Activated T-helper 2 cell treated with anti-CD3 and anti-CD28 coated beads, Interferon-gamma antibody, Interleukin-2, Interleukin-4, amounts not matched to agents 10 μg/mL and 5 μg/mL and 100 μg/mL, durations not matched to agents 14 hours and 24 hours and 36 hours (primary cell): ENCODE measurements around the gene ATP8B3. TPM values are rescaled to one million over a fixed set of nuclear protein-coding genes. Genes with fewer than 3 reads are reported as not detected.

Experiments used
- DNase-seq: peaks from one replicate; pipeline ENCODE4 v3.0.0; 2021; ENCODE audit warnings: low spot score
- H3K27ac Mint-ChIP-seq: one replicate; pipeline ENCODE4 v1.8.0; 2021; ENCODE audit warnings: mixed read lengths
- H3K27me3 Mint-ChIP-seq: one replicate; pipeline ENCODE4 v1.8.0; 2021; ENCODE audit warnings: low read depth, mixed read lengths
- H3K36me3 Mint-ChIP-seq: one replicate; pipeline ENCODE4 v1.8.0; 2021; ENCODE audit warnings: low read depth, mixed read lengths
- H3K4me1 Mint-ChIP-seq: one replicate; pipeline ENCODE4 v1.8.0; 2021; ENCODE audit warnings: low read depth, mixed read lengths
- H3K4me3 Mint-ChIP-seq: one replicate; pipeline ENCODE4 v1.8.0; 2021; ENCODE audit warnings: low read depth, mild to moderate bottlenecking, moderate library complexity, mixed read lengths
- H3K9me3 Mint-ChIP-seq: one replicate; pipeline ENCODE4 v1.8.0; 2021; ENCODE audit warnings: mixed read lengths
- intact Hi-C: fragments of 100-400 bp; cut with micrococcal nuclease; formaldehyde crosslinking; loops from one replicate; pipeline ENCODE4 v1.15.1; 2023
- total RNA-seq: library from RNA; stranded (reverse); gene quantifications from 2 replicates; pipeline ENCODE4 v1.2.3, GENCODE V29; 2022

Gene ATP8B3
- total RNA-seq, 1 donor from 2014 or later: 11.3 TPM

GRCh38 chr19:1786668-1787067, 25.4 kb downstream of the ATP8B3 start:
- Mint-ChIP-seq H3K4me3 (no peak overlapping the region), H3K9me3 (peaks cover 4% of the 10 kb centered on the region), H3K4me1 (no peaks in the 10 kb centered on the region), H3K36me3 (no peaks in the 10 kb centered on the region), H3K27ac (no peak overlapping the region), H3K27me3 (peaks cover 11% of the 10 kb centered on the region)
- DNase-seq: no peak
- intact Hi-C loops: no loop called here

- H3K27ac Mint-ChIP-seq: no peak overlapping the region
- peaks cover 7% of the 10 kb centered on the region for H3K27me3 Mint-ChIP-seq
Measured at GRCh38 chr19:1785310-1785709, 26.8 kb downstream of the ATP8B3 start.

GRCh38 chr19:1783874-1784273, 28.2 kb downstream of the ATP8B3 start:
- intact Hi-C loops: no loop called here
- no peak overlapping the region for H3K27ac Mint-ChIP-seq
- peaks cover 15% of the 10 kb centered on the region for H3K27me3 Mint-ChIP-seq
- H3K4me3 Mint-ChIP-seq: no peak overlapping the region
- H3K9me3 Mint-ChIP-seq: peaks cover 5% of the 10 kb centered on the region
- H3K36me3 Mint-ChIP-seq: no peaks in the 10 kb centered on the region
- DNase-seq: no peak
- H3K4me1 Mint-ChIP-seq: no peaks in the 10 kb centered on the region

More at GRCh38 chr19:1785310-1785709, 26.8 kb downstream of the ATP8B3 start:
- intact Hi-C loops: no loop called here
- H3K4me1 Mint-ChIP-seq: no peaks in the 10 kb centered on the region
- H3K4me3 Mint-ChIP-seq: no peak overlapping the region
- H3K9me3 Mint-ChIP-seq: peaks cover 5% of the 10 kb centered on the region
- H3K36me3 Mint-ChIP-seq: no peaks in the 10 kb centered on the region
- no peak for DNase-seq

- H3K27me3 Mint-ChIP-seq: peaks cover 19% of the 10 kb centered on the region
- no peak overlapping the region for H3K27ac Mint-ChIP-seq
- no peak overlapping the region for H3K4me3 Mint-ChIP-seq
- H3K36me3 Mint-ChIP-seq: no peaks in the 10 kb centered on the region
- peaks cover 5% of the 10 kb centered on the region for H3K9me3 Mint-ChIP-seq
- no peaks in the 10 kb centered on the region for H3K4me1 Mint-ChIP-seq
- intact Hi-C loops: no loop called here
- DNase-seq: no peak
Measured at GRCh38 chr19:1783354-1783753, 28.7 kb downstream of the ATP8B3 start.

- Mint-ChIP-seq H3K4me3 (no peak overlapping the region), H3K27ac (no peak overlapping the region), H3K9me3 (peaks cover 5% of the 10 kb centered on the region), H3K27me3 (peaks cover 21% of the 10 kb centered on the region), H3K36me3 (no peaks in the 10 kb centered on the region), H3K4me1 (no peaks in the 10 kb centered on the region)
- intact Hi-C loops: no loop called here
- DNase-seq: no peak
Measured at GRCh38 chr19:1782521-1782920, 29.6 kb downstream of the ATP8B3 start.

- intact Hi-C loops: no loop called here
- no peak overlapping the region for H3K4me3 Mint-ChIP-seq
Measured at GRCh38 chr19:1780272-1780958, 31.7 kb downstream of the ATP8B3 start.

GRCh38 chr19:1779574-1779973, 32.5 kb downstream of the ATP8B3 start:
- H3K4me1 Mint-ChIP-seq: no peaks in the 10 kb centered on the region
- H3K27ac Mint-ChIP-seq: no peak overlapping the region
- peaks cover 34% of the 10 kb centered on the region for H3K27me3 Mint-ChIP-seq
- DNase-seq: no peak
- H3K9me3 Mint-ChIP-seq: peaks cover 5% of the 10 kb centered on the region
- H3K36me3 Mint-ChIP-seq: peaks cover 2% of the 10 kb centered on the region
- H3K4me3 Mint-ChIP-seq: no peak overlapping the region
- intact Hi-C loops: no loop called here

More at GRCh38 chr19:1780272-1780958, 31.7 kb downstream of the ATP8B3 start:
- Mint-ChIP-seq H3K9me3 (peaks cover 5% of the 10 kb centered on the region), H3K36me3 (peaks cover 2% of the 10 kb centered on the region), H3K4me1 (no peaks in the 10 kb centered on the region), H3K27me3 (peaks cover 31% of the 10 kb centered on the region), H3K27ac (no peak overlapping the region)
- no peak for DNase-seq

- H3K27me3 Mint-ChIP-seq: peaks cover 37% of the 10 kb centered on the region
- peaks cover 5% of the 10 kb centered on the region for H3K9me3 Mint-ChIP-seq
- H3K4me1 Mint-ChIP-seq: no peaks in the 10 kb centered on the region
- no peak for DNase-seq
- no peak overlapping the region for H3K4me3 Mint-ChIP-seq
- H3K27ac Mint-ChIP-seq: no peak overlapping the region
- H3K36me3 Mint-ChIP-seq: peaks cover 2% of the 10 kb centered on the region
- intact Hi-C loops: no loop called here
Measured at GRCh38 chr19:1777149-1777548, 34.9 kb downstream of the ATP8B3 start.

- peaks cover 2% of the 10 kb centered on the region for H3K9me3 Mint-ChIP-seq
- no peaks in the 10 kb centered on the region for H3K4me1 Mint-ChIP-seq
- H3K27me3 Mint-ChIP-seq: peaks cover 37% of the 10 kb centered on the region
- DNase-seq: no peak
- H3K36me3 Mint-ChIP-seq: peaks cover 2% of the 10 kb centered on the region
- intact Hi-C loops: no loop called here
- no peak overlapping the region for H3K4me3 Mint-ChIP-seq
- H3K27ac Mint-ChIP-seq: no peak overlapping the region
Measured at GRCh38 chr19:1776606-1777147, 35.4 kb downstream of the ATP8B3 start.

GRCh38 chr19:1775951-1776605, 36.0 kb downstream of the ATP8B3 start:
- no peak overlapping the region for H3K27ac Mint-ChIP-seq
- no peak overlapping the region for H3K4me3 Mint-ChIP-seq
- DNase-seq: no peak
- H3K27me3 Mint-ChIP-seq: peaks cover 39% of the 10 kb centered on the region
- intact Hi-C loops: no loop called here
- H3K9me3 Mint-ChIP-seq: peaks cover 6% of the 10 kb centered on the region
- H3K4me1 Mint-ChIP-seq: no peaks in the 10 kb centered on the region
- peaks cover 3% of the 10 kb centered on the region for H3K36me3 Mint-ChIP-seq

- H3K36me3 Mint-ChIP-seq: peaks cover 8% of the 10 kb centered on the region
- H3K27me3 Mint-ChIP-seq: peaks cover 46% of the 10 kb centered on the region
- intact Hi-C loops: no loop called here
- no peak overlapping the region for H3K27ac Mint-ChIP-seq
- no peaks in the 10 kb centered on the region for H3K4me1 Mint-ChIP-seq
- H3K9me3 Mint-ChIP-seq: peaks cover 14% of the 10 kb centered on the region
- no peak for DNase-seq
- no peak overlapping the region for H3K4me3 Mint-ChIP-seq
Measured at GRCh38 chr19:1774989-1775772, 36.9 kb downstream of the ATP8B3 start.

GRCh38 chr19:1773184-1773583, 38.9 kb downstream of the ATP8B3 start:
- H3K4me3 Mint-ChIP-seq: no peak overlapping the region
- no peaks in the 10 kb centered on the region for H3K4me1 Mint-ChIP-seq
- intact Hi-C loops: no loop called here
- peaks cover 17% of the 10 kb centered on the region for H3K9me3 Mint-ChIP-seq
- peaks cover 8% of the 10 kb centered on the region for H3K36me3 Mint-ChIP-seq
- no peak overlapping the region for H3K27ac Mint-ChIP-seq
- H3K27me3 Mint-ChIP-seq: peaks cover 41% of the 10 kb centered on the region
- DNase-seq: no peak
